BJ (cell line): Measurements from ENCODE around the gene SERPINA4. TPM values are rescaled to one million over a fixed set of nuclear protein-coding genes. Genes with fewer than 3 reads are reported as not detected.

Source experiments
- CTCF ChIA-PET: fragments of 350-600 bp; formaldehyde crosslinking; extraction: SDS; loops from one replicate; lab custom pipeline; 2021; ENCODE audit warnings: antibody characterized with exemption, inconsistent platforms; lab: Yijun Ruan, JAX
- POLR2A ChIA-PET: fragments of 300-600 bp; sonication (Branson Sonifier 250); formaldehyde crosslinking; extraction: SDS; loops from one replicate; lab custom pipeline; 2021; ENCODE audit warnings: antibody characterized with exemption; lab: Charles Lee
- DNase-seq: peaks from one replicate; pipeline ENCODE4 v3.0.0-alpha.2; 2011; ENCODE audit warnings: low read depth
- H3K27me3 ChIP-seq: 2 replicates; pipeline ENCODE4 v1.6.0; 2011; ENCODE audit warnings: low read length; ENCODE audit not compliant: control insufficient read depth, insufficient read depth
- H3K36me3 ChIP-seq: 2 replicates; pipeline ENCODE4 v1.5.1; 2011; ENCODE audit warnings: low read length; ENCODE audit not compliant: control insufficient read depth, insufficient read depth
- H3K4me3 ChIP-seq: 2 replicates; pipeline ENCODE4 v1.5.1; 2011; ENCODE audit warnings: low read depth, mild to moderate bottlenecking, control low read depth, low read length
- CTCF ChIP-seq: IDR thresholded peaks from 2 replicates; pipeline ENCODE4 v1.5.1; 2011; ENCODE audit warnings: low read depth, mild to moderate bottlenecking, control low read depth, inconsistent platforms, low read length, moderate library complexity; ENCODE audit not compliant: insufficient read depth
- polyA plus RNA-seq: library from polyadenylated mRNA; depleted of rRNA; stranded (reverse); fragments of >200 nt; gene quantifications from 2 replicates; pipeline ENCODE4 v1.2.3, GENCODE V29; 2011

The SERPINA4 gene
- polyA plus RNA-seq, 1 experiment: not detected

- Histone ChIP-seq H3K36me3 (no peaks in the 10 kb centered on the region), H3K4me3 (no peak overlapping the region), H3K27me3 (no peaks in the 10 kb centered on the region)
- ChIA-PET POLR2A (no interaction called here), CTCF (interaction anchor here (1.0 kb wide), 1 partner anchor 47 kb away, joined by 3 read pairs; no protein-coding TSS in a partner anchor)
- DNase-seq: no peak
- no peak for TF ChIP-seq CTCF
Observed at GRCh38 chr14:94545131-94545841, 16.0 kb upstream of the SERPINA4 start.

GRCh38 chr14:94547151-94547680, 14.0 kb upstream of the SERPINA4 start:
- no peak for TF ChIP-seq CTCF
- DNase-seq: no peak
- Histone ChIP-seq H3K36me3 (no peaks in the 10 kb centered on the region), H3K4me3 (no peak overlapping the region), H3K27me3 (no peaks in the 10 kb centered on the region)
- CTCF ChIA-PET: no interaction called here
- POLR2A ChIA-PET: no interaction called here

- TF ChIP-seq CTCF: no peak
- CTCF ChIA-PET: interaction anchor here (0.6 to 1.9 kb wide), 4 partner anchors 9 to 281 kb away, joined by 3 to 27 read pairs (median 3); no protein-coding TSS in a partner anchor
- no peaks in the 10 kb centered on the region for H3K36me3 ChIP-seq
- no peak for DNase-seq
- no peaks in the 10 kb centered on the region for H3K27me3 ChIP-seq
- POLR2A ChIA-PET: no interaction called here
- H3K4me3 ChIP-seq: no peak overlapping the region
Observed at GRCh38 chr14:94547726-94548125, 13.5 kb upstream of the SERPINA4 start.

GRCh38 chr14:94548131-94548998, 12.9 kb upstream of the SERPINA4 start:
- POLR2A ChIA-PET: no interaction called here
- H3K4me3 ChIP-seq: no peak overlapping the region
- no peaks in the 10 kb centered on the region for H3K36me3 ChIP-seq
- CTCF ChIA-PET: interaction anchor here (0.6 to 3.2 kb wide), 29 partner anchors 9 to 840 kb away, joined by 3 to 36 read pairs (median 4); partner anchors contain the start of genes SERPINA12 and SERPINA4
- DNase-seq: no peak
- H3K27me3 ChIP-seq: no peaks in the 10 kb centered on the region
- TF ChIP-seq CTCF: no peak
